ENCODE measurements around the gene ARL4C. TPM values are rescaled to one million over a fixed set of nuclear protein-coding genes. Genes with fewer than 3 reads are reported as not detected.

Gene ARL4C
- total and polyA plus RNA-seq, 2 of the 8 experiments (the other 6 are each of a cell fraction or from before 2014, with no cell fraction given) = 7.0 to 16.9 TPM

DNA sequence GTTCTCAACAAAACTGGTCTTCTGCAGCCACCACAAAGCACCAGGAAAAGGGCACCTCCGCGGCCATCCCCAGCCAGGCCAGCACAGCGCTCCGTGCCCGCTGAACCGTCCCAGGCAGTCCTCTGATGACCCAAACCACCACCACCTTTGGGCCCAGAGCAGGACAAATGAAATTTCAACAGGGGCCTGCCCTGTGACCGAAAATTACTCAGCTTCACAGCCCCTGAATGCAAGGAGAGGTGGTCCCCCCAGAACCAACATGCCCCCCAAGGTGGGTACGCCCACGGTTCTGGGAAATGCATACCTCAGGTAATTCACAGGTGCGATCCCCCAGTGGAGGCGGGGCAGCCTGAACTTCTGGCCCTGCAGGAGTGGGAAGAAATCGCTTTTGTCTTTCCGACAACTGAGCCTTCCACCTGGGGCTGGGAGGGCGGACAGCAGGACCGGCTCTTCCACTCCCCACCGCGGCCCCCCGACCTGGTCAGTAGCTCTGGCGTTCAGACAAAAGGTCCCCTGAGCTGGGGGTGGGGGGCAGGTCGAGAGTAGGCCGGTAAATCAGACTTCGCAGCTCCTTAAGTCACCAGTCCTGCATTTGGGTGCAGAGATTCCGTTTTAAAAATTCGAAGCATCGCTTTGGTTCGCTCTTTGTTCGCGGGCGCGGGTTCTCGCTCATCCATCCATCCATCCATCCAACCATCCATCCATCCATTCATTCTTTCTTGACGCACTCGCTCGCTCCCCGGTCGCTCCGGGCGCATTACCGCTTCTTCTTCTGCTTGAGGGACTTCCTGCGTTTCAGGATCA lies 1.4 kb downstream of the ARL4C start (continued):
- TF ChIP-seq, protein P1, sequence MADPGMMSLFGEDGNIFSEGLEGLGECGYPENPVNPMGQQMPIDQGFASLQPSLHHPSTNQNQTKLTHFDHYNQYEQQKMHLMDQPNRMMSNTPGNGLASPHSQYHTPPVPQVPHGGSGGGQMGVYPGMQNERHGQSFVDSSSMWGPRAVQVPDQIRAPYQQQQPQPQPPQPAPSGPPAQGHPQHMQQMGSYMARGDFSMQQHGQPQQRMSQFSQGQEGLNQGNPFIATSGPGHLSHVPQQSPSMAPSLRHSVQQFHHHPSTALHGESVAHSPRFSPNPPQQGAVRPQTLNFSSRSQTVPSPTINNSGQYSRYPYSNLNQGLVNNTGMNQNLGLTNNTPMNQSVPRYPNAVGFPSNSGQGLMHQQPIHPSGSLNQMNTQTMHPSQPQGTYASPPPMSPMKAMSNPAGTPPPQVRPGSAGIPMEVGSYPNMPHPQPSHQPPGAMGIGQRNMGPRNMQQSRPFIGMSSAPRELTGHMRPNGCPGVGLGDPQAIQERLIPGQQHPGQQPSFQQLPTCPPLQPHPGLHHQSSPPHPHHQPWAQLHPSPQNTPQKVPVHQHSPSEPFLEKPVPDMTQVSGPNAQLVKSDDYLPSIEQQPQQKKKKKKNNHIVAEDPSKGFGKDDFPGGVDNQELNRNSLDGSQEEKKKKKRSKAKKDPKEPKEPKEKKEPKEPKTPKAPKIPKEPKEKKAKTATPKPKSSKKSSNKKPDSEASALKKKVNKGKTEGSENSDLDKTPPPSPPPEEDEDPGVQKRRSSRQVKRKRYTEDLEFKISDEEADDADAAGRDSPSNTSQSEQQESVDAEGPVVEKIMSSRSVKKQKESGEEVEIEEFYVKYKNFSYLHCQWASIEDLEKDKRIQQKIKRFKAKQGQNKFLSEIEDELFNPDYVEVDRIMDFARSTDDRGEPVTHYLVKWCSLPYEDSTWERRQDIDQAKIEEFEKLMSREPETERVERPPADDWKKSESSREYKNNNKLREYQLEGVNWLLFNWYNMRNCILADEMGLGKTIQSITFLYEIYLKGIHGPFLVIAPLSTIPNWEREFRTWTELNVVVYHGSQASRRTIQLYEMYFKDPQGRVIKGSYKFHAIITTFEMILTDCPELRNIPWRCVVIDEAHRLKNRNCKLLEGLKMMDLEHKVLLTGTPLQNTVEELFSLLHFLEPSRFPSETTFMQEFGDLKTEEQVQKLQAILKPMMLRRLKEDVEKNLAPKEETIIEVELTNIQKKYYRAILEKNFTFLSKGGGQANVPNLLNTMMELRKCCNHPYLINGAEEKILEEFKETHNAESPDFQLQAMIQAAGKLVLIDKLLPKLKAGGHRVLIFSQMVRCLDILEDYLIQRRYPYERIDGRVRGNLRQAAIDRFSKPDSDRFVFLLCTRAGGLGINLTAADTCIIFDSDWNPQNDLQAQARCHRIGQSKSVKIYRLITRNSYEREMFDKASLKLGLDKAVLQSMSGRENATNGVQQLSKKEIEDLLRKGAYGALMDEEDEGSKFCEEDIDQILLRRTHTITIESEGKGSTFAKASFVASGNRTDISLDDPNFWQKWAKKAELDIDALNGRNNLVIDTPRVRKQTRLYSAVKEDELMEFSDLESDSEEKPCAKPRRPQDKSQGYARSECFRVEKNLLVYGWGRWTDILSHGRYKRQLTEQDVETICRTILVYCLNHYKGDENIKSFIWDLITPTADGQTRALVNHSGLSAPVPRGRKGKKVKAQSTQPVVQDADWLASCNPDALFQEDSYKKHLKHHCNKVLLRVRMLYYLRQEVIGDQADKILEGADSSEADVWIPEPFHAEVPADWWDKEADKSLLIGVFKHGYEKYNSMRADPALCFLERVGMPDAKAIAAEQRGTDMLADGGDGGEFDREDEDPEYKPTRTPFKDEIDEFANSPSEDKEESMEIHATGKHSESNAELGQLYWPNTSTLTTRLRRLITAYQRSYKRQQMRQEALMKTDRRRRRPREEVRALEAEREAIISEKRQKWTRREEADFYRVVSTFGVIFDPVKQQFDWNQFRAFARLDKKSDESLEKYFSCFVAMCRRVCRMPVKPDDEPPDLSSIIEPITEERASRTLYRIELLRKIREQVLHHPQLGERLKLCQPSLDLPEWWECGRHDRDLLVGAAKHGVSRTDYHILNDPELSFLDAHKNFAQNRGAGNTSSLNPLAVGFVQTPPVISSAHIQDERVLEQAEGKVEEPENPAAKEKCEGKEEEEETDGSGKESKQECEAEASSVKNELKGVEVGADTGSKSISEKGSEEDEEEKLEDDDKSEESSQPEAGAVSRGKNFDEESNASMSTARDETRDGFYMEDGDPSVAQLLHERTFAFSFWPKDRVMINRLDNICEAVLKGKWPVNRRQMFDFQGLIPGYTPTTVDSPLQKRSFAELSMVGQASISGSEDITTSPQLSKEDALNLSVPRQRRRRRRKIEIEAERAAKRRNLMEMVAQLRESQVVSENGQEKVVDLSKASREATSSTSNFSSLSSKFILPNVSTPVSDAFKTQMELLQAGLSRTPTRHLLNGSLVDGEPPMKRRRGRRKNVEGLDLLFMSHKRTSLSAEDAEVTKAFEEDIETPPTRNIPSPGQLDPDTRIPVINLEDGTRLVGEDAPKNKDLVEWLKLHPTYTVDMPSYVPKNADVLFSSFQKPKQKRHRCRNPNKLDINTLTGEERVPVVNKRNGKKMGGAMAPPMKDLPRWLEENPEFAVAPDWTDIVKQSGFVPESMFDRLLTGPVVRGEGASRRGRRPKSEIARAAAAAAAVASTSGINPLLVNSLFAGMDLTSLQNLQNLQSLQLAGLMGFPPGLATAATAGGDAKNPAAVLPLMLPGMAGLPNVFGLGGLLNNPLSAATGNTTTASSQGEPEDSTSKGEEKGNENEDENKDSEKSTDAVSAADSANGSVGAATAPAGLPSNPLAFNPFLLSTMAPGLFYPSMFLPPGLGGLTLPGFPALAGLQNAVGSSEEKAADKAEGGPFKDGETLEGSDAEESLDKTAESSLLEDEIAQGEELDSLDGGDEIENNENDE (IDR thresholded peaks at IDR 0.05; ENCODE audit: insufficient replicate concordance, low read length) = no peak
- TF ChIP-seq RAD21 (IDR thresholded peaks at IDR 0.05 in 1 of 2, conservative IDR thresholded peaks at IDR 0.05 in 1 of 2; ENCODE audit: low read depth in 2 of 2, low read length in 2 of 2) (0 out of 4 replicates have a peak, but pooled peaks of 1 of the 2 experiments have one; percentile 6), SAP30 (IDR thresholded peaks at IDR 0.05; ENCODE audit: insufficient read depth, insufficient replicate concordance, low read length) (peak; percentile 45), CHD1 (IDR thresholded peaks at IDR 0.05; ENCODE audit: low read depth, low read length) (no peak), NRF1 (IDR thresholded peaks at IDR 0.05; ENCODE audit: low read depth, low read length) (no peak), RNF2 (IDR thresholded peaks at IDR 0.05; ENCODE audit: borderline replicate concordance, low read depth, low read length, missing control alignments, poor library complexity, severe bottlenecking) (no peak), CHD2 (IDR thresholded peaks at IDR 0.05; ENCODE audit: low read length) (no peak), MAFK (IDR thresholded peaks at IDR 0.05; ENCODE audit: low read depth, low read length) (no peak), KDM1A (IDR thresholded peaks at IDR 0.05; ENCODE audit: borderline replicate concordance, low read length) (no peak)
